ENCODE data around the gene PHPT1.
"Not testable (repeated sequence)": the region's sequence is repeated elsewhere in the genome, so short reads cannot be mapped to it uniquely, and the experiment has no call there.

Gene PHPT1

DNA sequence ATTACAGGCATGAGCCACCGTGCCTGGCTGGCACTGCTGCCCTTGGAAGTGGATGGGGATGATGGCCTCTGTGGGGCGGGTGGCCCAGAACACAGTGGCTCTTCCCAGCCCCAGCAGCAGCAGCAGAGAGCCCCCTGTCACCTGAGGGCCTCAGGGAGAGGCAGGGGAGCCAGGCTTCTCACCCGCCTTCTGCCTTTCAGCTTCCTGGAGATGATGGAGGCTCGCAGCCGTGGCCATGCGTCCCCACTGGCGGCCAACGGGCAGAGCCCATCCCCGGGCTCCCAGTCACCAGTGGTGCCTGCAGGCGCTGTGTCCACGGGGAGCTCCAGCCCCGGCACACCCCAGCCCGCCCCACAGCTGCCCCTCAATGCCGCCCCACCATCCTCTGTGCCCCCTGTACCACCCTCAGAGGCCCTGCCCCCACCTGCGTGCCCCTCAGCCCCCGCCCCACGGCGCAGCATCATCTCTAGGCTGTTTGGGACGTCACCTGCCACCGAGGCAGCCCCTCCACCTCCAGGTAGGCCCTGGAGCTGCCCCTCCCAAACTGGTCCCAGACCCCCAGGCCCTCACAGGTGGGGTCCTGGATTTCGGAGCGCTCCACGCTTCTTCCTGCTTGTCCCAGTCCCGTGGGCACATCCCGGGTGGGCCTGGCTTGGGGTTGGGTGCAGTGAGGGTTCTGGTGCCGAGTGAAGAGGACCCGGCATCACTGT lies 11.9 kb upstream of the PHPT1 start:
- DNase-seq (ENCODE audit: low read depth in 2 of 2) = no peak

DNA sequence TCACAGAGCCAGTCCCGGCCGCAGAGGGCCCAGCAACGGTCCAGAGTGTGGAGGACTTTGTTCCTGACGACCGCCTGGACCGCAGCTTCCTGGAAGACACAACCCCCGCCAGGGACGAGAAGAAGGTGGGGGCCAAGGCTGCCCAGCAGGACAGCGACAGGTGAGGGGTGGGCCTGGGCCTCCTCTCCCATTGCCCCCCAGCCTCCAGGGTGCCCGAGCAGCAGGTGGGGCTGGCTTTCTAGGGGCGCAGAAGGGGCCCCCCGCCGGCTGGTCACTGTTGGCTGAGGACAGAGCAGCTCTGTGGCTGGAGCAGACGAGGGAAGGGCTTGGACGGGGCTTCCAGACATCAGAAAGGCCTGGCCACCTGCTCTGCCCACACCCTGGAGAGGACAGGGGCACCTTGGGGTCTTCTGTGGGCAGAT lies 11.3 kb upstream of the PHPT1 start:
- not testable (repeated sequence) for DNase-seq (ENCODE audit: low read depth in 2 of 2)

- no peak for DNase-seq (ENCODE audit: low read depth in 2 of 2)
Observed at GRCh38 chr9:136838314-136839228, 10.6 kb upstream of the PHPT1 start.

- DNase-seq (ENCODE audit: low read depth in 2 of 2) = no peak
Observed at GRCh38 chr9:136839229-136840139, 9.7 kb upstream of the PHPT1 start.

DNA sequence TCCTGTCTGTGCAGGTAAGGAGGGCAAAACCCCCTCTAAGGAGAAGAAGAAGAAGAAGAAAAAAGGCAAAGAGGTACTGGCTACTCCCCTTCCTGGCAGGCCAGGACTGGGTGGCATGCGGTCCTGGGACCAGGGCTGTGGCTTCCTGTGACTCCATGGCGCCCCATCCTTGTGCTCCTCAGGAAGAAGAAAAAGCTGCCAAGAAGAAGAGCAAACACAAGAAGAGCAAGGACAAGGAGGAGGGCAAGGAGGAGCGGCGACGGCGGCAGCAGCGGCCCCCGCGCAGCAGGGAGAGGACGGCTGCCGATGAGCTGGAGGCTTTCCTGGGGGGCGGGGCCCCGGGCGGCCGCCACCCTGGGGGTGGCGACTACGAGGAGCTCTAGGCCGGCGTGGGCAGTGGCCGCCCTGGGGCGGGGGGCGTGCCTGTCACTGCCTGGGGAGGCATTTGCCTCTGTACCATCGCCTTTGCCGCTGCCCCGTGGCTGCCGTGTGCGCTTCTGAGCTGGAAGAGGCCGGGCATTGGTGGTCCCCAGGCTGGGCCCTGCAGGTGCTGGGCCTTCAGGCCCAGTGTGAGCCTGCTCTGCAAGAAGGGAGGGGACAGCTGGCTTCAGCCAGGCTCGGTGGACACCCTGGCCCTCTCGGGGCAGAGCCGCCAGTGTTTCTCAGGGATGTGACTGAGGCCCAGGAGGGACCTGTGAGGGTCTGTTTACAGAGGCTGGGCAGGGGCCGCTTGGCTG lies 8.9 kb upstream of the PHPT1 start:
- DNase-seq (ENCODE audit: low read depth in 2 of 2) = no peak

- no peak for DNase-seq (ENCODE audit: low read depth in 2 of 2)
Observed at GRCh38 chr9:136840877-136841645, 8.1 kb upstream of the PHPT1 start.

GRCh38 chr9:136841646-136842379 lies 7.4 kb upstream of the PHPT1 start:
- DNase-seq (ENCODE audit: low read depth in 2 of 2) = not testable (repeated sequence)

DNA sequence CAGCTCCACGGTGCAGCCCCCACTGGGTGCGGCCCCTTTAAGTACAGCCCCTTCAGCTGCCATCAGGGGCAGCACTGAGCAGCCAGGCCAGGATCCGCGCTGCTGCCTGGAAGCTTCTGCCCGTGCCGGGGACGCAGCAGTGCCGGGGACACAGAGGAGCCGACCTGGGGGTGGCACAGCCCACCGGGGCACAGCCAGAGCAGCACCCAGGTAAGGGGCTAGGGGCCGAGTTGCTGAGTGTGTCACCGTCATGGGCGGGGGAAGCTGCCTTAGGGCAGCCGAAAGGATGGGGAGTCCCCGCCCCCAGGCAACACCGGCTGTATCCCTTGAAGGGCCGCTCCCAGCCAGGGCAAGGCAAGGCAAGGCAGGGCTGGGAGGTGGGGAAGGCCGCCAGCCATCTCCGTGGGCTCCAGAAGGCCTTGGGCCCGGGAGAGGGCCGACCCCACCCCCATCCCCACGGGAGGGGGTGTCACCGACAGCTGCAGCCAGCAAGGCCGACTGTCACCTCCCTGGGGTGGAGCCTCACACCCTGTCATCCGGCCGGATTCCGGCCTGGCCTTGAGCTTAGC lies 6.7 kb upstream of the PHPT1 start, which contains the start of gene AJM1:
AJM1 (plus strand) TSS at position 99 of the 569 bp plus-strand sequence. CDS start 1,937 bp downstream, outside the sequence.
- DNase-seq (ENCODE audit: low read depth in 2 of 2) = peak; percentile 65 to 72

- DNase-seq (ENCODE audit: low read depth in 2 of 2) = not testable (repeated sequence)
Observed at GRCh38 chr9:136843159-136843800, 5.9 kb upstream of the PHPT1 start.

DNA sequence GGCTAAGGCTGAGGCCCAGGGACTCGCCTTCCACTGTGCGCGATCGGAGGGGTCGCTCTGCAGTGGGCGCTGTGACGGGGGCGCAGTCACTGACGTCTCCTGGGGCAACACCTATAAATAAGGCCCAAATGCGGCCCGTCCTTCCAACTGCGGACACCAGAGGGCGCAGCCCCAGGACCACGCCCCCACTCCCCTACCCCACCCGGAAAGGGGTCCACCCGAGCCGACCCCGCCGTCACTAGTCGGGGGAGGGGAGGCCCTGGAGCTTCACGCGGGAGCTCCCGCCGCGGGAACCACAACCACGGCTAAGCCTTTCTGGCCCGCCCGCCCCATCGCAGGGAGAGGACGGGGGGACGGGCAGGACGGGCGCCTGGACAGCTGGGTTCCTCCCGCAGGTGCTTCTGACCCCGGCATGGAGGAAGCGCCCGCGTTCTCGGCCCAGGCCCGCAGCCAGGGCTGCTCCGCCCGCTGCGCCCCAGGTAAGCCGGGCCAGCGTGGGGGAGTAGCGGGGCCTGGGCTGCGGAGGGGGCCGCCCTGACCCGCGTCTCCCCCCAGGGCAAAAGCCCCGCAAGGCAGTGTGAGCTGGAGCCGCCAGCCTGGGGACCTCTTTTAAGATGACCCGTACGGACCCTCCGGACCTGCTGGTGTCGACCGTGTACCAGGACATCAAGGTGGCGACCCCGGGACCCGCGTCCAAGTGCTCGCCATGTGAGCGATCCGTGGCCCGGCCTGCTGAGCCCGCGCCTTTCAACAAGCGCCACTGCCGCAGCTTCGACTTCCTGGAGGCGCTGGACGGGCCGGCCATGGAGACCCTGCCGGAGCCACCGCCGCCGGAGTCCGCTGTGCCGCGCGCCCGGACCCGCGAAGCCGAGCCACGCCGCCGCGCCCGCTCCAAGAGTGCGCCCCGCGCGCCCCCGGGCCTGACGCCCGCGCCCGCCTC lies 5.1 kb upstream of the PHPT1 start:
- DNase-seq (ENCODE audit: low read depth in 2 of 2) = peak in 1 of 2 donors; percentile 40

- no peak for DNase-seq (ENCODE audit: low read depth in 2 of 2)
Observed at GRCh38 chr9:136844761-136845464, 4.3 kb upstream of the PHPT1 start.

DNA sequence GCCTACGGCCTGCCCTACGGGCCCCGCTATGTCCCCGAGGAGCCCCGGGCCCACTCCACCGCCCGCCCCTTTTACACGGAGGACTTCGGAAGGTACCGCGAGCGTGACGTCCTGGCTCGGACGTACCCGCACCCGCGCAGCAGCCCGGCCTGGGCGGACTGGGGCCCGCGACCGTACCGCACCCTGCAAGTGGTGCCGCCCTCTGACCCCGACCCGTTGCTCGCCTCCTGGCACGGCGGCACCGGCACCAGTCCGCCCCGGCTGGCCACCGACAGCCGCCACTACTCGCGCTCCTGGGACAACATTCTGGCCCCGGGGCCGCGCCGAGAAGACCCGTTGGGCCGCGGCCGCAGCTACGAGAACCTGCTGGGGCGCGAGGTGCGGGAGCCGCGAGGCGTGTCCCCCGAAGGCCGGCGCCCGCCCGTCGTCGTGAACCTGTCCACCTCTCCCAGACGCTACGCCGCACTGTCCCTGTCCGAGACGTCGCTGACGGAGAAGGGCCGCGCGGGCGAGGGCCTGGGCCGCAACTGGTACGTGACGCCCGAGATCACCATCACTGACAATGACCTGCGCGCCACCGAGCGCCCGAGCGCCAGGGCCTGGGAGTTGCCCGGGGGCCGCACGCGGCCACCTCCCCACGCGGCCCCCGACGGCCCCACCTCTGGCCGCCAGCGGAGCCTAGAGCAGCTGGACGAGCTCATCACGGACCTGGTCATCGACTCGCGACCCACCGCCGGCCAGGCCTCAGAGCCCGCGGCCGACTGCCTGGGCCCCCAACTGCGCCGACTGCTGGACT lies 3.5 kb upstream of the PHPT1 start:
- DNase-seq (ENCODE audit: low read depth in 2 of 2) = no peak

- no peak for DNase-seq (ENCODE audit: low read depth in 2 of 2)
Observed at GRCh38 chr9:136846376-136847087, 2.7 kb upstream of the PHPT1 start.

- DNase-seq (ENCODE audit: low read depth in 2 of 2) = no peak
Observed at GRCh38 chr9:136847088-136847825, 2.0 kb upstream of the PHPT1 start.
